GM12873 (cell line): ENCODE data around the gene CD79B.

ENCODE experiments used
- CTCF ChIP-seq: IDR thresholded peaks from 2 replicates; pipeline ENCODE4 v1.5.1; 2012; ENCODE audit warnings: low read depth, mild to moderate bottlenecking, moderate library complexity, low read length, control low read depth; ENCODE audit not compliant: insufficient read depth; ENCODE audit errors: missing control alignments

The CD79B gene

DNA sequence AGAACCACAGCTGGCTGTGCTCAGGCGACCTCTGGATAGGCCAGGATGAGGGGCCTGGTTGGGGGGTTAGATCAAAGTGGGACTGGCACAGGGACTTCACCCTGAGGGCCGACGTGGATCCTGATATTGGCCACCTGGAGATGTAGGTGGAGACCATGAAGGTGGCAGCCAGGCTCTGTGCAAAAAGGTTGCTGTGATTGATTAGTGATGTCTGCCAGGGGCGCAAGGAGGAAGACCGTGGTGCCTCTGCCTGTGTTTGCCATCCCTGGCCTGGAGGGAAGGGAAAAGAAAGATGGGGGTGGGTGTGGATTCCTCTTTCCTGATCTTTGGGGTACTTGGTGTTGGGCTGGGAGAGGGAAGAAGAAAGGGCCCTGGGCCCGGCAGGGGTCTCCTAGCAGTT is 41.1 kb upstream of the CD79B start:
- TF ChIP-seq CTCF: no peak

- TF ChIP-seq CTCF: no peak
Observed at GRCh38 chr17:63972796-63973195, 40.7 kb upstream of the CD79B start, which contains the start of gene SCN4A. SCN4A (minus strand) TSS chr17:63972918; CDS start chr17:63972841, 77 bp downstream.

DNA sequence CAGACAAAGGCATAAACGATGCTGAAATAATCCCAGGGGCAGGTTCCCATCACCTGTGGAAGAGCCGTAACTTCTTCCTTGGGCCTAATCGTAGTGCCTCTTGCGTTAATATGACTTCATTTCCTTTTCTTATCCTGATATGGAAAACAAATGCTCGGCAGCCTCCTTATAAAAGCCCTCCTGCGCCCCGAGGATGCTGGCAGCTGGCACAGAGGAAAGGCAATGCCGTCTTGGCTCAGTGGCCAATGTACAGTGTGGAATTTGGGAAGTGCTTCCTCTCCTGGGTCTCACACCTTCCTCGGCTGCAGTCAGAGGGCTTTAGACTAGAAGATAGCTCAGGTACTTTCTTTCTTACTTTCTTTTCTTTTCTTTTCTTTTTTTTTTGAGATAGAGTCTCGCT is 37.1 kb upstream of the CD79B start:
- TF ChIP-seq CTCF: no peak

DNA sequence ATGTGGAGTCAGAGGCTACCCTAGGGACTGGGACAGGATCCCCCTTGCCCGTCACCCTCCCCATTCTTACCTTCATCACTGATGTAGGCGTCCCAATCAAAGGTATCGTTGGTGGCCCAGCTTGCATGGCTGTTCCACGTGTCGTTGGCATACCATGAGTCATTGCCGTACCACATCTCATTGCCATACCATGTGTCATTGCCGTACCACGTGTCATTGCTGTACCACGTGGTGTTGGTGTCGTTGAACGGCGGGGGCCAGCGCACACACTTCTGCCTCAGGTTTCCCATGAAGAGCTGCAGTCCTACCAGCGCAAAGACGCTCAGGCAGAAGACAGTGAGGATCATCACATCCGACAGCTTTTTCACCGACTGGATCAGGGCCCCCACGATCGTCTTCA is 35.8 kb upstream of the CD79B start:
- TF ChIP-seq CTCF: no peak

DNA sequence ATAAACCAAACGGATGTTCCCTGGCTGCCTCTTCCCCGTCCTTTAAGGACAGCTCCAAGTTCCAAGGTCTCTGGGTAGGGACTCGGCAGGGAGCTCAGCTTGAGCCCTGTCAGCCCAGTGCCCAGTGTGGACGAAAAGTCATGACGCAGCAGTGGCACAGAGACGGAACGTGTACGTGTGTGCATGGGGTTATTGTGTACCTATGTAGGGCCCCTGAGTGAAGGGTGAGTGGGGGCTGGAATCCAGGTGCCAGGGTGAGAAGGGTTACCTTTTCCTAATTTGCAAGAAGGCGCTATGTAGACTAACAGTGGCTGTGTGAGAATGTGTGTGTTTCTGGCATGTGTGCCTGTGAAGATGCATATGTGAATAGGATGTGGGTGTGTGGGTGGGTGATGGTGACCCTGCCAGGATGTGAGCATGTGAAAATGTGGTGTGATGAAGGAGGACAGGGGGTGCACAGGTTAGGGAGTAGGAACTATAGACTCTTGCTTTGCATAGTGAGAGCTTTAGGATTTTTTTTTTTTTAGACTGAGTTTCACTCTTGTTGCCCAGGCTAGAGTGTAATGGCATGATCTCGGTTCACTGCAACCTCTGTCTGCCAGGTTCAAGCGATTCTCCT is 34.6 kb upstream of the CD79B start:
- no peak for TF ChIP-seq CTCF

DNA sequence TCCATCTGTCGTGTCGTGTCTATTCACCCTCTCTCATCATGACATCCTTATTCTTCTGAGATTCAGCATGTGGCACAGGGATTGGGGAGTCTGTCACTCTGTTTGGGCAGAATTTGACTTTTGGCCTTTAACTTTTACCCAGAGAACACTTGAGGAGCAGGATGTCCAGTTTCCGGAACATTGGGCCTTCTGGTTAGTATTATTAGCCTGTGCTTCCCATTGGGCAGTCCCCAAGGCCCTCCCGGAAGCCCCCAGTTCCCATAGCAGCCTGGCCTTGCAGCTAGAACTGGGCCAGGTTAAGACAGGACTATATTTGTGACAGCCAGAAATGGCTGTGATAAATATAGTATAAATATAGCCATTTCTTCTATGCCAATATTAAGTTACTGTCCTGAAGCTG is 31.0 kb upstream of the CD79B start:
- no peak for TF ChIP-seq CTCF

DNA sequence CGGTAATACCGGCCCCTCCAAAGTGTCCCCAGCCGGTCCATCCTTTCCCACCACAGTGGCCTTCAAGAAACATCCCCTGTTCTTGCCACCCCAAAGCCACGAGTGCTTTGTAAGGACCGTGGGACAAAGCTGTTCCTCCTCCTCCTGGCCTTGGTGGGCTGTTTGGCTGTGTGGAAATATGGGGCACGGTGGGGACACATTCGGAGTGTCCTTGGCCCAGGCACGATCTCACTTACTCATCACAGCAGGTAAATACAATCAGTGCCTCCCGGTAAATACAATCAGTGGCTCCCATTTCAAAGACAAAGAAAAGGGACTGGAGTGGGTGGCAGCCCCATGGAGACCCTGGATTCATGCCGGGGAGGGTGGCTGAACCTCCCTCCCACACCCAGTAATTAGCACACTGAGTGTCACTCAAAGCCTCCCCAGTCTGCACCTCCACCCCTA is 30.2 kb upstream of the CD79B start:
- no peak for TF ChIP-seq CTCF
